GM12891 (cell line): ENCODE measurements around the gene TTC28.

ENCODE experiments used
- POLR2A ChIP-seq: IDR thresholded peaks from 2 replicates; pipeline ENCODE4 v1.6.1; 2011; ENCODE audit warnings: low read depth, low read length, control low read depth
- POLR2AphosphoS5 ChIP-seq: IDR thresholded peaks from 2 replicates; pipeline ENCODE4 v1.6.1; 2011; ENCODE audit warnings: low read depth, low read length, control low read depth
- TAF1 ChIP-seq: IDR thresholded peaks from 2 replicates; pipeline ENCODE4 v1.6.1; 2011; ENCODE audit warnings: low read depth, low read length, control low read depth

GRCh38 chr22:28103596-28103995 lies 576.0 kb downstream of the TTC28 start:
- no peak for TF ChIP-seq POLR2A
- no peak for TF ChIP-seq POLR2AphosphoS5
- no peak for TF ChIP-seq TAF1
